Measurements from ENCODE around the gene TRIM59.

Gene TRIM59

DNA sequence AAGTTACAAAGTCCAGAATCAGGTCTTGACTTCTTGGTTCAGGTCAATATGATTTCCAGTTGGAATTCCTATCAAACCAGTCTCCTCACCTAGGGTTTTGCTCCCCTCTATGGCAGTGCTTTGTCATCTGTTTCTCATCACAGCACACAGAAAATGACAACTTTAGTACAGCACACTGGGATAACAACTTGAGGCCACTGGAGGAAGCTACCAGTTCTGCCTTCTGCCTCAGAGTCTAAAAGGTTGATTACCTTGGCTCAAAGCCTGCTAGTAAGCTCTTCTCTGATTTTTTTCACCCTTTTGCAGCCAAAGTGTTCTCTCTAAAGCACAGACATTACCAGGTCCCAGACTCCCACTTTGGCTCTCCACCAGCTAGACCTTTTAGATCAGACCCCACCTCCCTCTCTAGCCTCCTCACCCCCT, 24.8 kb upstream of the TRIM59 start:
- Histone ChIP-seq H2AK5ac (ENCODE audit: low read length, severe bottlenecking) (no peak overlapping the region), H3K4ac (ENCODE audit: low read depth in 1 of 2, low read length in 2 of 2) (no peak overlapping the region), H3K79me1 (replicated peaks; ENCODE audit: low read length, poor library complexity, severe bottlenecking) (no peaks in the 10 kb centered on the region), H3K4me1 (ENCODE audit: control insufficient read depth, insufficient read depth, low read depth, low read length) (peaks cover 2% of the 10 kb centered on the region), H2BK12ac (ENCODE audit: low read length in 2 of 2) (no peak overlapping the region), H3K27ac (ENCODE audit: low read length, poor library complexity, severe bottlenecking) (no peak overlapping the region), H3K27me3 (ENCODE audit: control insufficient read depth in 1 of 2, insufficient read depth in 1 of 2, low read length in 2 of 2) (no peaks in the 10 kb centered on the region), H2BK15ac (ENCODE audit: low read depth, poor library complexity, severe bottlenecking) (no peak overlapping the region), H3K23ac (ENCODE audit: low read length in 2 of 2) (no peak overlapping the region), H4K91ac (ENCODE audit: low read length) (no peak overlapping the region), H3K18ac (ENCODE audit: low read depth in 1 of 2, low read length in 2 of 2) (no peak overlapping the region), H2BK5ac (ENCODE audit: low read depth, low read length, poor library complexity, severe bottlenecking) (no peak overlapping the region), H3K4me3 (ENCODE audit: insufficient read depth in 1 of 2, low read depth in 1 of 2, low read length in 2 of 2) (peak overlapping the region in 1 of 2 experiments; percentile 22), H4K8ac (ENCODE audit: low read length) (no peak overlapping the region), H3K4me2 (ENCODE audit: low read length, poor library complexity, severe bottlenecking) (no peak overlapping the region), H3K14ac (ENCODE audit: low read length in 2 of 2) (no peak overlapping the region), H3K9me3 (ENCODE audit: control insufficient read depth, low read length) (peaks cover 8% of the 10 kb centered on the region), H2AFZ (ENCODE audit: low read depth, low read length) (no peak overlapping the region), H3K9ac (ENCODE audit: low read length) (no peak overlapping the region), H3K36me3 (ENCODE audit: control insufficient read depth in 1 of 2, insufficient read depth in 2 of 2, low read depth in 1 of 2, low read length in 2 of 2) (no peaks in the 10 kb centered on the region), H2BK120ac (ENCODE audit: low read depth, low read length) (no peak overlapping the region)
- DNase-seq: no peak

- H3K27ac ChIP-seq (ENCODE audit: low read length, poor library complexity, severe bottlenecking): no peak overlapping the region
- peaks cover 2% of the 10 kb centered on the region for H3K4me1 ChIP-seq (ENCODE audit: control insufficient read depth, insufficient read depth, low read depth, low read length)
- no peak overlapping the region for H2BK5ac ChIP-seq (ENCODE audit: low read depth, low read length, poor library complexity, severe bottlenecking)
- H2AK5ac ChIP-seq (ENCODE audit: low read length, severe bottlenecking): no peak overlapping the region
- no peaks in the 10 kb centered on the region for H3K27me3 ChIP-seq (ENCODE audit: control insufficient read depth in 1 of 2, insufficient read depth in 1 of 2, low read length in 2 of 2)
- no peak overlapping the region for H3K4ac ChIP-seq (ENCODE audit: low read depth in 1 of 2, low read length in 2 of 2)
- no peaks in the 10 kb centered on the region for H3K36me3 ChIP-seq (ENCODE audit: control insufficient read depth in 1 of 2, insufficient read depth in 2 of 2, low read depth in 1 of 2, low read length in 2 of 2)
- no peak overlapping the region for H3K9ac ChIP-seq (ENCODE audit: low read length)
- no peaks in the 10 kb centered on the region for H3K79me1 ChIP-seq (replicated peaks; ENCODE audit: low read length, poor library complexity, severe bottlenecking)
- DNase-seq: no peak
- no peak overlapping the region for H3K14ac ChIP-seq (ENCODE audit: low read length in 2 of 2)
- WGBS: 84% methylated on average over 1 of the region's 1 CpG
- peak overlapping the region in 1 of 2 experiments; percentile 22 for H3K4me3 ChIP-seq (ENCODE audit: insufficient read depth in 1 of 2, low read depth in 1 of 2, low read length in 2 of 2)
- no peak overlapping the region for H2BK15ac ChIP-seq (ENCODE audit: low read depth, poor library complexity, severe bottlenecking)
- H2BK120ac ChIP-seq (ENCODE audit: low read depth, low read length): no peak overlapping the region
- H2BK12ac ChIP-seq (ENCODE audit: low read length in 2 of 2): no peak overlapping the region
- H4K91ac ChIP-seq (ENCODE audit: low read length): no peak overlapping the region
- no peak overlapping the region for H2AFZ ChIP-seq (ENCODE audit: low read depth, low read length)
- H3K9me3 ChIP-seq (ENCODE audit: control insufficient read depth, low read length): peaks cover 8% of the 10 kb centered on the region
- H4K8ac ChIP-seq (ENCODE audit: low read length): no peak overlapping the region
- no peak overlapping the region for H3K23ac ChIP-seq (ENCODE audit: low read length in 2 of 2)
- no peak overlapping the region for H3K4me2 ChIP-seq (ENCODE audit: low read length, poor library complexity, severe bottlenecking)
- no peak overlapping the region for H3K18ac ChIP-seq (ENCODE audit: low read depth in 1 of 2, low read length in 2 of 2)
These were observed 24.4 kb upstream of the TRIM59 start for GRCh38 chr3:160473978-160474377.

DNA sequence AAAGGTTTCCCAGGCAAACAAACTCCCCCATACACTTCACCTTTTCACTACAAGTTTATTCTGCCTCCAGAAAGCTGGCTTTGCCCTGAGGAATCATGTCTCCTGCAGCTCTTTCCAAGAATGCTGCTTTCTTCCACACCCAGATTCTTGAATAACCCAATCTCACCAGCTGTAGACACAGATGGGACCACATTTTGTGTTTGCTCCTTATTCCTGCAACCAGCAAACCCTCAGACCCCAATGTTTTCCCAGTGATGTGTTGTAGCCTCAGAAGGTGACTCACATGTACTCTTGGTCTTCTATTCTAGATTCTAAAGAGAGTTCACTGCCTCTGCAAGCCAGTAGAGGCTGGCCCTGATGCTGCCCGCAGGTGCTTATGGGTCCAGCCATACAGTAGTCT, 23.6 kb upstream of the TRIM59 start:
- no peak overlapping the region for H2BK15ac ChIP-seq (ENCODE audit: low read depth, poor library complexity, severe bottlenecking)
- no peak overlapping the region for H2AK5ac ChIP-seq (ENCODE audit: low read length, severe bottlenecking)
- H3K9ac ChIP-seq (ENCODE audit: low read length): no peak overlapping the region
- no peak overlapping the region for H3K4ac ChIP-seq (ENCODE audit: low read depth in 1 of 2, low read length in 2 of 2)
- no peak overlapping the region for H3K4me2 ChIP-seq (ENCODE audit: low read length, poor library complexity, severe bottlenecking)
- no peak for DNase-seq
- no peak overlapping the region for H2BK5ac ChIP-seq (ENCODE audit: low read depth, low read length, poor library complexity, severe bottlenecking)
- no peak overlapping the region for H3K18ac ChIP-seq (ENCODE audit: low read depth in 1 of 2, low read length in 2 of 2)
- 59% methylated on average over 1 of the region's 1 CpG for WGBS
- peak overlapping the region in 1 of 2 experiments; percentile 22 for H3K4me3 ChIP-seq (ENCODE audit: insufficient read depth in 1 of 2, low read depth in 1 of 2, low read length in 2 of 2)
- H4K8ac ChIP-seq (ENCODE audit: low read length): no peak overlapping the region
- H3K9me3 ChIP-seq (ENCODE audit: control insufficient read depth, low read length): peaks cover 8% of the 10 kb centered on the region
- H3K79me1 ChIP-seq (replicated peaks; ENCODE audit: low read length, poor library complexity, severe bottlenecking): no peaks in the 10 kb centered on the region
- no peak overlapping the region for H4K91ac ChIP-seq (ENCODE audit: low read length)
- H3K23ac ChIP-seq (ENCODE audit: low read length in 2 of 2): no peak overlapping the region
- no peak overlapping the region for H2AFZ ChIP-seq (ENCODE audit: low read depth, low read length)
- no peaks in the 10 kb centered on the region for H3K36me3 ChIP-seq (ENCODE audit: control insufficient read depth in 1 of 2, insufficient read depth in 2 of 2, low read depth in 1 of 2, low read length in 2 of 2)
- no peak overlapping the region for H3K14ac ChIP-seq (ENCODE audit: low read length in 2 of 2)
- H3K27me3 ChIP-seq (ENCODE audit: control insufficient read depth in 1 of 2, insufficient read depth in 1 of 2, low read length in 2 of 2): no peaks in the 10 kb centered on the region
- no peak overlapping the region for H3K27ac ChIP-seq (ENCODE audit: low read length, poor library complexity, severe bottlenecking)
- peaks cover 2% of the 10 kb centered on the region for H3K4me1 ChIP-seq (ENCODE audit: control insufficient read depth, insufficient read depth, low read depth, low read length)
- no peak overlapping the region for H2BK120ac ChIP-seq (ENCODE audit: low read depth, low read length)
- H2BK12ac ChIP-seq (ENCODE audit: low read length in 2 of 2): no peak overlapping the region

DNA sequence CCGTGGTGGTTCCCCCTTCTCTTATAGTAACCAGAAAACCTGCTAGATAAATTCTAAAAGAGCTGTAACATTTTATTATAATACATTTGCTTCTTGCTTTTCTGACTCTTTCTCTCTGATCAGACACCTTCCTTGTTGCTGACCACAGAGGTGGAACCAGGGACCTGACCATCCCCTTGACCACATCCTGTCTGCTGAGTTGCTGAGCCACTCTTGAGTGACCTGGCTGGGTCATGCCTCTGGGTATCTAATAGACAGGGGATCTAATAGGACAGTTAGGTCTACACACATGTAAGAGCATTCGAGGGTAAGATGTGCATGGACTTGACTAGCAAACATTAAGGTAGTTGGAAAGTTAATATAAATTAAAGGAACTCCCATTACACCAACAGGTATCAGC, 22.8 kb upstream of the TRIM59 start:
- Histone ChIP-seq H3K4ac (ENCODE audit: low read depth in 1 of 2, low read length in 2 of 2) (no peak overlapping the region), H2AK5ac (ENCODE audit: low read length, severe bottlenecking) (no peak overlapping the region)
- 75% methylated on average over 1 of the region's 2 CpGs for WGBS

More for the DNA sequence above, 22.8 kb upstream of the TRIM59 start:
- no peak overlapping the region for H2BK15ac ChIP-seq (ENCODE audit: low read depth, poor library complexity, severe bottlenecking)
- peaks cover 2% of the 10 kb centered on the region for H3K4me1 ChIP-seq (ENCODE audit: control insufficient read depth, insufficient read depth, low read depth, low read length)
- no peak overlapping the region for H3K23ac ChIP-seq (ENCODE audit: low read length in 2 of 2)
- H3K18ac ChIP-seq (ENCODE audit: low read depth in 1 of 2, low read length in 2 of 2): no peak overlapping the region
- no peak for DNase-seq
- H3K4me2 ChIP-seq (ENCODE audit: low read length, poor library complexity, severe bottlenecking): no peak overlapping the region
- no peak overlapping the region for H2BK120ac ChIP-seq (ENCODE audit: low read depth, low read length)
- no peak overlapping the region for H2BK12ac ChIP-seq (ENCODE audit: low read length in 2 of 2)
- no peaks in the 10 kb centered on the region for H3K79me1 ChIP-seq (replicated peaks; ENCODE audit: low read length, poor library complexity, severe bottlenecking)
- H4K8ac ChIP-seq (ENCODE audit: low read length): no peak overlapping the region
- no peaks in the 10 kb centered on the region for H3K27me3 ChIP-seq (ENCODE audit: control insufficient read depth in 1 of 2, insufficient read depth in 1 of 2, low read length in 2 of 2)
- no peaks in the 10 kb centered on the region for H3K36me3 ChIP-seq (ENCODE audit: control insufficient read depth in 1 of 2, insufficient read depth in 2 of 2, low read depth in 1 of 2, low read length in 2 of 2)
- no peak overlapping the region for H3K27ac ChIP-seq (ENCODE audit: low read length, poor library complexity, severe bottlenecking)
- no peak overlapping the region for H2AFZ ChIP-seq (ENCODE audit: low read depth, low read length)
- no peak overlapping the region for H3K4me3 ChIP-seq (ENCODE audit: insufficient read depth in 1 of 2, low read depth in 1 of 2, low read length in 2 of 2)
- no peak overlapping the region for H2BK5ac ChIP-seq (ENCODE audit: low read depth, low read length, poor library complexity, severe bottlenecking)
- H3K14ac ChIP-seq (ENCODE audit: low read length in 2 of 2): no peak overlapping the region
- peaks cover 8% of the 10 kb centered on the region for H3K9me3 ChIP-seq (ENCODE audit: control insufficient read depth, low read length)
- no peak overlapping the region for H3K9ac ChIP-seq (ENCODE audit: low read length)
- no peak overlapping the region for H4K91ac ChIP-seq (ENCODE audit: low read length)
